GM19463 (cell line): ENCODE results near the gene LMCD1.

Experiments used
- ATAC-seq: cut with Tn5 transposase; IDR thresholded peaks from one replicate; pipeline ENCODE4 v1.9.1; 2021; ENCODE audit warnings: mild to moderate bottlenecking, moderate library complexity; ENCODE audit not compliant: unreplicated experiment

The LMCD1 gene

DNA sequence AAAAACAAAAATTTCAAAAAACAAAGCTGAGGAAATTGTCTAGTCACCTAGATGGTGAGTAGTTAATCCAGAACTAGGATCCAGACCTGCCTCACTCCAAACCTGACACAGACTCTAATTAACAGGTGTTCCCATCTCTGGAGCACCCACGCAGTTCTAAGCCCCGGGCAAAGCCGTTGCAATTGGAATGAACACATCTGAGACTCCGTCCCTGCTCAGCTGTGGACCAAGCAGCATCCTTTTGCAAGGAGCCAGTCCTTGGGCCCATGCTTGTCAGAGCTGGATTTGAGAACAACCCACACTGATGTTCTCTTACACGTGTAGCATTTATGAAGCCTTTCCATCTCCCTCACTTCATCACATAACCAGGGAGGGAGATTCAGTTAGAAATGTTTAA, 54.8 kb downstream of the LMCD1 start:
- ATAC-seq = no peak

- no peak for ATAC-seq
Measured at GRCh38 chr3:8557298-8557697, 55.7 kb downstream of the LMCD1 start.

- no peak for ATAC-seq
Measured at GRCh38 chr3:8558645-8559044, 57.0 kb downstream of the LMCD1 start.

GRCh38 chr3:8559351-8559750, 57.7 kb downstream of the LMCD1 start:
- ATAC-seq = no peak

DNA sequence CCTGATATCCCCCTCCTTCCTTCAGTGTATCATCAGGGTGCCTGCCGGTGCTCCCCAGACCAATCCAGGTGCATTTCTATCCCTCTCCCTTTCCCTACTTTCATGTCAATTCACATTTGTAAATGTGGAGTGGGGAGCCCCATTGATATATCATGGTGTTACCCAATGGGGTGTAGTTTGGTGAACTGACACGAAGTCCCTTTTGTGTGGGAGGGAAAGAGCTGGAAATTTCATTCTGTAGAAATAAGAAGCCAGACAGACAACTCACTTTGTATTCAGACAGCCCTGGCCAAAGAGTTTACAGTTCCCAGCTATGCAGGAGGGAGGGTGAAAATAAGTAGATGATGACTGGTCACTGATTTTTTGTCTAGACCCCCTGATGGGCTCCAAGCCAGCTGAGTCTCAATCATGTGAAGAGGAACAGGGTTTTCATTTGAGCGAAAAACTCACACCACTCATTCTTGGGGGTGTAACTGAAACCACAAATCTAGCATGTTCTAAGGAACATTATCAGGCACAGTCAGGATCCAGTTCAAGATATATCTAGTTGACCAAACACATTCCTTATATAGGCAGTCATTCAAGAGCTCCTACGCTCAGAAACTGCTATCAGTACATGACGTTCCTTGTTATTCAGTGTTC, 58.9 kb downstream of the LMCD1 start:
- ATAC-seq = no peak

DNA sequence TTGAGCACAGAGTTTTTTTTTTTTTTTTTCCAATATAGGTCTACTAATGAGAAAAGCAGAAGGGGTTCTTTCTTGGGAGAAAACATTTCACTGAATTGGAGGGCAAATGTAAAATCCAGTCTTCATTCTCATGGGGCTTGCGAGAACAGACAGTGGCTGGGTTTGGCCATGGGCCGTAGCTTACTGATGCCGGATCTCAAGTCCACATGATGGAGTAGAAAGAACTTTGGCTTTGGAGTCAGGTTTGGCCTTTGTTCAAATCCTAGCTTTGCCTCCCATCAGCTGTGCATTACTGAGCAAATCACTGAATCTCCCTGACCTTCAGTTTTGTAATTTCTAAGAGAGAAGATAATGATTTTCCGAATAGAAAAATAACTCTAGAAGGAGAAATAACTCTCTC, 59.7 kb downstream of the LMCD1 start:
- ATAC-seq = no peak

- no peak for ATAC-seq
Measured at GRCh38 chr3:8562081-8562595, 60.5 kb downstream of the LMCD1 start.

DNA sequence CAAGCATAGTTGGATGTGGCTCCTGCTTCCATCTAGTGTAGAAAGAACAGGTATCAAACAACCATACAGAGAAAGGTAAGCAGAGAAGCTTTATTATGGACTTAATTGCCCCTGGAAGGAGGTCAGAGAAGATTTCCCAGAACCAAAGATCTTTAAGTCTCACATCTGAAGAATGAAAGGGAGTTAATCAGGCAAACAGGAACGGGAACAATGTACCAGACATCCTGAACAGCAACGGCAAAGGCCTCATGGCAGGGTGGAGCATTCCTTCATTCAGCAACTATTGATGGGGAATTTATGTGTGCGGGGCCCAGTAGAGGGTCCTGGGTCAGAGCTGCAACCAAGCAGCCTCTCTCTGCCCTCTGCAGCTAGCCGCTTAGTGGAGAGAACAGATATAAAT, 61.5 kb downstream of the LMCD1 start:
- ATAC-seq = no peak

DNA sequence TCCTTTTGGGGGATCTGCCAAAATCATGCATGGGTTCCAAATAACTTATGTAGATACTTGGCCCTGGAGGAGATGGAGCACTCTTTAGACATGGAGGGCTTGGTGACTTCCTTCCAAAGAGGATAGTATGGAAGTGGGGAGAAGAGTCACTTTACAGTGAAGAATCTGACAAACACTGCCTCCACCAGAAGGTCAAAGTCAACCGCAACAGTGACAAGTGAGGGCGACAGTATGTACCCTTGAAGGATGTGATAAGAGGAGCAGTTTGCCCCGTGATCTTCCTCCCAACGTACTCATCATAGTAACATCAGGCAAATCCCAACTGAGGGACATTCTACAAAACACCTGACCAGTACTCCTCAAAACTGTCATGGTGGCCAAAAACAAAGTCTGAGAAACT, 62.0 kb downstream of the LMCD1 start:
- no peak for ATAC-seq

DNA sequence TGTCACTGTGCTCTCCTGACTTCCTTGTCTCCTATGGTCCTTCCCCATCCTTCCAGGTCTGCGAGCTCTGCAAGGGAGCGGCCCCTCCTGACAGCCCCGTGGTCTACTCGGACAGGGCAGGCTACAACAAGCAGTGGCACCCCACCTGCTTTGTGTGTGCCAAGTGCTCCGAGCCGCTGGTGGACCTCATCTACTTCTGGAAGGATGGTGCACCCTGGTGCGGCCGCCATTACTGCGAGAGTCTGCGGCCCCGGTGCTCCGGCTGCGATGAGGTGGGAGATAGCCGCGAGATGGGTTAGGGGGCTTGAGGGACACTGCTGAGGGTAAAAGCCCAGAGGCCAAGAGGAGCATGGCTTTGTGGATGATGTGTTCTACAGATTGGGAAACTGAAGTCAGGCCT, 63.8 kb downstream of the LMCD1 start:
- ATAC-seq = no peak

DNA sequence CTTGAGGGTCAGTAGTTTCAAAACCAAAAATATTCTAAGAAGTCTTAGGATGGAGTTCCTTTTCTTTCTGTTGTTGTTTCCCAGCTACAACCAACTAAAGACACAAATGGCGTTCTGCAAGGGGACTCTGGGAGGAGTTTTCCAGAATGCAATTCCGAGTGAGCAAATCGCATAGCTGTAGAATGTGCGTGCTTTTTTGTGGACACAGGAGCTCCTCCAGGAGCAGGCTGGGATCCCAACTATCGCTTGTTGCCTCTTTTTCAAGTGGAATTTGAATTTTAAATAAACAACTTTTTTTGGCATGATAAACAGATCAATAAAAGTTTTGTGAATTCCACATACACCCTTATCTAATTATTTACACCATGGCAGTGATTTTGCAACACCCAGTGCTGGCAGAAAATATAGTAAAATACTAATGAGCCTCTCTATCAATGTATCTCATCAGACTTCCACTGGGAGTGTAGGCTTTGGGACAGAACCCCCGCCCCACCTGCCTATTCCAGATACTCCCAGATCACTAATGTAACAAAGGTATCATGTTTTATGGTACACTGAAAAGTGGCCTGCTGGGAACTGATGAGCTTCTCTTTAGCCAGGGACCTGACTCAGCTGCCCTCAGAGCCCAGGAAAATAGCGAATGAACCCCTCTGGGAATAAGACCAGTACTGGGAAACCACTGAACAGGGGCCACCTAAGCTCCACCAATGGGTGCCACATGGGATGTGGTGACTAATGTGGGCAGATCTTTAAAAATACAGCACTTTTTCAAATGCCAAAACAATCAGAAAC, 66.4 kb downstream of the LMCD1 start:
- no peak for ATAC-seq

DNA sequence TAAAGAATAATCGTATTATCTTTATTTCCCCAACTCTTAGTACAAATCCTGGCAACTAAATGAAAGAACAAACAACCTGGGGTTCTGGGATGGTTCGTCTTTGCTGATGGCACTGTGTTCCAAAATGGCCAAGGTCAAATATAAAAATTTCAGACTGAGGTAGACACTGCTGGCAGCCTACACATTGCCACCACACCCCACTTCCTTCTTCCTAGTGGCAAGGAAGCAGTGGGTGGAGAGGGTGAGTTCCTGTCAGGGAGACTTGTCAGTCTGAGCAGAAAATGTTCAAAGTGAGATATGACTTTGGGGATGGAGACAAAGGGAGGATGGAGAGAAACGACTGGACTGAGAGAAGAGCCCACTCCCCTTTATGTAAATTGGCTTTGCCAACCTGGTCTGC, 69.6 kb downstream of the LMCD1 start:
- ATAC-seq = no peak

GRCh38 chr3:8573342-8573926, 71.8 kb downstream of the LMCD1 start:
- ATAC-seq = no peak

GRCh38 chr3:8574040-8574669, 72.5 kb downstream of the LMCD1 start:
- ATAC-seq = no peak

DNA sequence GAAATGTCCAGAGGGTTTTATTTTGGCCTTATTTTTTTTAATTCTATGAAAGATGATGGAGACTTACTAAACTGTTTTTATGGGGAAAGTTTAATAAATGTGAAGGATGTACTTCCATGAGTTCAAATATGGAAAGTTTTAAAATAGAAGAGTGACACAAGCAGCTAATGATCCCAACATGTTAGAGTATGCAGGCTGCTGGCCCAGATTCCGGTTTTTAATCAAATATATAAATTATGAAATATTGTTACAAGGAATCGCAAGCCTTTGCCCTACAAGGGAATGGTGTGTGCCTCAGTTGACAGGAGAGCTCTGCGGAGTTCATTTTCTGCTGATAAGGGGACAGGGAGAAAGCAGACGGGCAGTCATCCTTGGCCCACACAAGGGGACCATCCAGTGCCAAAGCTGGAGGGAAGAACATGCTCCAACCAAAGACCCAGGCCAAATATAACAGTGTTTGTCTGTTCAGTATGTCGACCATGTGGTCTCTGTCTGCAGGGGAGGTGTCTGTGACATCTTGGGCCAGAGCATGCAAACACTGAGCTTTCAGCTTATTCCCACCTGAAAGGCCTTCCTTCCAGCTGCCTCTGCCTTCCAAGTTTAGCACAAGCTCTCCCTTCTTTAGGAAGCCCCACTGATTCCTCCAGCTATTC, 73.2 kb downstream of the LMCD1 start:
- ATAC-seq = no peak

GRCh38 chr3:8575364-8576104, 73.9 kb downstream of the LMCD1 start:
- ATAC-seq = no peak

DNA sequence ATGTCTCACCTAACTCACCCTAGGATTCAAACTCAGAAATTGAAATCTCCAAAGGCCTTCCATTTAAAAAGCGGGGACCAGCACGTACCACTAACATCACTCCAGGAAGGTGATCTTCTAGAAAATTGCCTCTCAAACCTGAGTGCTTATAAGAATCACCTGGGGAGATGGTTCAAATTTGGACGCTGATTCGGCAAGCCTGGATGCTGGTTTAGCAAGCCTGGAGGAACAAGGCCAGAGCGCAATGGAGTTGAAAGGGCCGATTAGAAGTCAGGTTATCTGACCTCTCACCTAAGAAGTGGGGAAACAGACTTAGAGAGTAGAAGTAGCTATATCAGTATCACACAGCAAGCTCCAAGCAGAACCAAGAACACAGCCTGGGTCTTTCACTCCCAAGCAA, 74.8 kb downstream of the LMCD1 start:
- no peak for ATAC-seq

DNA sequence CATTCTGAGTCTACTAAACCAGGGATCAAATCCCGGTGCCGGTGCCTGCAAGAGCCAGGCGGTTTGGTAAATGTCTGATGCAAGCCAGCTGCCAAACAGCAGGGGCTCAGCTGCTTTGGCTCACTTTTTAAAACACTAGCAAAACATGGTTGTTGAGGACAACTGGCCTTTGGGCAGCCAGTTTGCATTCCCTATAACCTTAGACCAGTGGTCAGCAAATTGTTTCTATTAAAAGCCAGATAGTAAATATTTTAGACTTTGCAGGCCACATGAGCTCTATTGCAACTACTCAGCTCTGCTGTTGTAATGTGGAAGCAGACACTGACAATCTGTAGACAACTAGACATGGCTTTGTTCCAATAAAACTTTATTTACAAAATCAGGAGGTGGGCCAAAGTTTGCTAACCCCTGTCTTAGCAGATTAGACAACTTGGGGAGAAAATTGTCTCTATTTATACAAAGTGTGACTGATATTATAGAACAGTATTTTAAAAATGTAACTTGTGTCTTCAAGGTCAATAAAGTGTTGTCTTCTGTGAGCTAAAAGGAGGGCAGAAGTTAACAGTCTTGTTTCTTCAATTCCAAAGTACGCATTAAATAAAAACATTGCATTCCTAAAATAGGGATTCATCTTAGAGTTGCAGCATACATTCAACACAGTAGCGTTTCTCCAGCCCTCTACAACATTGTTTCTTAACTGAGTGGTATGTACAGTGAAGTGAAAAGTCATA, 75.4 kb downstream of the LMCD1 start:
- no peak for ATAC-seq

DNA sequence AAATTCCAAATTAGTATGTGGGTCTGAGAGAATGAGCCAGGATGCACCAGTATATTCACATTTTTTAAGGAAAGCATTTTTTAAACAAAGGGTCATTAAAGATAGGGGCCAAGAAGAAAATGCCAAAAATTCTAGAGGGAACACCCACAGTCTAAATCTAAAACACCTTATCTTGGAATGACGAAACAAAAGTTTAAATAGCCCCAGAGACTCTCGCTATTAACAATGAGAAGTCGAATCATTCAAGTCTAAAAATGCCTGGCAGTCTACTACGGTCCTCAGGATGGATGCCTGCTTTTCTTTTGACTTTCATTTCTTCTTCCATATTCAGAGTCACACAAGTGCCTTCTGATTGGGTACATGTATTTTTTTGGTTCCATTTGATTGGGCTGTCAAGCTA, 76.7 kb downstream of the LMCD1 start:
- ATAC-seq = no peak

- ATAC-seq = peak; percentile 98
Measured at GRCh38 chr3:8579096-8579495, 77.5 kb downstream of the LMCD1 start.
